HG03064 (cell line): Measurements from ENCODE around the gene AMIGO1.

Experiments
- ATAC-seq: cut with Tn5 transposase; IDR thresholded peaks from one replicate; pipeline ENCODE4 v1.9.1; 2021; ENCODE audit warnings: low read depth; ENCODE audit not compliant: unreplicated experiment

The AMIGO1 gene

DNA sequence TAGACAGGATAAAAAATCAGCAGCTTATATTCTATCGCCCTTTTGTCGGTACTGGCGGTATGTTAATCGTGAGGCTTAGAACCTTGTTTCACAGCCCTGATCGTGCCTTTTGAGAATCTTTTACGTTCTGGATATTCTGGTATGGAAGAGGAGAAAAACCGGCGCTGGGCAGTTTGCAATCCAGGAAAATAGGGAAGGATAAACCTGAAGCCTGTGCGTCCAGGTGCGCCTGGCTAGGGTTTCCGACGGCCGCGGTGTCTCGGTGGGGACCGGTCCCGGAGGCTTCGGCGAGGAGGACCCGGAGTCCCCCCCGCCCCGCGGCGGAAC, 43.4 kb downstream of the AMIGO1 start:
- no peak for ATAC-seq

DNA sequence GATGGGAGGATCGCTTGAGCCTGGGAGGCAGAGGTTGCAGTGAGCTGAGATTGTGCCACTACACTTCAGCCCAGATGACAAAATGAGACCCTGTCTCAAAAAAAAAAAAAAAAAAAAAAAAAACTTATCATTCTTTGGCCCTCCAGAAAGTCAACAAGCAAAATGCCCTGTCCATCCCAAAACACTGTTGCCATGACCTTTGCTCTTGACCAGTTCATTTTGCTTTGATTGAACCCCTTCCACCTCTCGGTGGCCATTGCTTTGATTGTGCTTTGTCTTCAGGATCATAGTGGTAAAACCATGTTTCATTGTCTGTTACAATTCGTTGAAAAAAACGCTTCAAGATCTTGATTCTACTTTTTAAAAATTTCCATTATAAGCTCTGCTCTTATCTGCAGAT, 51.7 kb downstream of the AMIGO1 start:
- no peak for ATAC-seq

DNA sequence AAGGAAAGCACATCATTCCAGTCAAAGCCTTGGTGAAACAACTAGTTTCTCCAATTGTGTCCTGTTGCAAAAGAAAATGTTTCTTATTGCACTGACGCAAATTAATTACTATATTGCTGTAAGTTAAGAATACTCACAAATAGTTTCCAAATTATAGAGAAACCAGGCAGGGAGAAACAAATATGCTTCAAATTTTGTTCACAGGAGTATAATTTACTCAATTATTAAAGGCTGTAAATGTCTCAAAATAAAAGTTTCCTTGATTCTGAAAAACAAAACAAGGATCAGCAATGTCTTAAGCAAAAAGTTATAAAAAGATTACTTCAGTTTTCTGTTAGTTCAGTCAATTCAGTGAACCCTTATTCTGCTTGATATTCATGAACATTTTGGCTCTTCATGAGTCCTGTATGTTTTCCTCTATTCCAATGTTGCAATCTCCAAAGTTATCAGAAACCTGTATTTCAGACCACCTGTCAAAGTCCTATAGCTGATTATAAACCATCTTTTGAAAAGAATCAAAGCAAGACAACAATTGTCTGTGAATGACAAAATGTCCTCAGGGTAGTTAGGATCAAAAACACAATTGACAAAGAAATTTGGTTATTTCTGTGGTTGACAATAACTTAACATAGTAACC, 54.9 kb downstream of the AMIGO1 start:
- no peak for ATAC-seq
